Testis (tissue), 2 donors: ENCODE data around the gene GPATCH1.

Experiments
- POLR2A ChIP-seq: fragments of 450-650 bp; IDR thresholded peaks from one replicate; pipeline ENCODE4 v1.6.1; 2017; ENCODE audit warnings: antibody characterized with exemption, mild to moderate bottlenecking, moderate library complexity
- TF ChIP-seq, protein P1 (sequence below), 3 experiments: fragments of 450-650 bp in 2 of 3; fragments of 200-600 bp in 1 of 3; sonication (generic) in 1 of 3; IDR thresholded peaks; one replicate each; pipeline ENCODE4 v1.5.1; 2016 to 2019; ENCODE audit warnings: antibody characterized with exemption in 3 of 3, mild to moderate bottlenecking in 2 of 3, moderate library complexity in 1 of 3

DNA sequence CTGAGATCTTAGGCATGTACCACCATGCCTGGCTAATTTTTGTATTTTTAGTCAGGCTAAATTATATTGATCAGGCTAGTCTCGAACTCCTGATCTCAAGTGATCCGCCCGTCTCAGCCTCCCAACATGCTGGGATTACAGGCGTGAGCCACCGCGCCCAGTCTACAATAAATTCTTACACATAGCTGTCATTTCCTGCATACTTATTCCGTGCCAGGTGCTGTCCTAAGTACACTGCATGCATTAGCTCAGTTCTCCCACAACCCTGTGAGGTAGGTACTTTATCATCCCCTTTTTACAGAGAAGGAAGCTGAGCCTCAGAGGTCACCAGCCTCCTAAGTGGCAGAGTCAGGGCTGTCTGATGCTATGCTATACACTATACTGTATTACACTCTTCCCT lies 9.1 kb upstream of the GPATCH1 start:
- TF ChIP-seq, protein P1, sequence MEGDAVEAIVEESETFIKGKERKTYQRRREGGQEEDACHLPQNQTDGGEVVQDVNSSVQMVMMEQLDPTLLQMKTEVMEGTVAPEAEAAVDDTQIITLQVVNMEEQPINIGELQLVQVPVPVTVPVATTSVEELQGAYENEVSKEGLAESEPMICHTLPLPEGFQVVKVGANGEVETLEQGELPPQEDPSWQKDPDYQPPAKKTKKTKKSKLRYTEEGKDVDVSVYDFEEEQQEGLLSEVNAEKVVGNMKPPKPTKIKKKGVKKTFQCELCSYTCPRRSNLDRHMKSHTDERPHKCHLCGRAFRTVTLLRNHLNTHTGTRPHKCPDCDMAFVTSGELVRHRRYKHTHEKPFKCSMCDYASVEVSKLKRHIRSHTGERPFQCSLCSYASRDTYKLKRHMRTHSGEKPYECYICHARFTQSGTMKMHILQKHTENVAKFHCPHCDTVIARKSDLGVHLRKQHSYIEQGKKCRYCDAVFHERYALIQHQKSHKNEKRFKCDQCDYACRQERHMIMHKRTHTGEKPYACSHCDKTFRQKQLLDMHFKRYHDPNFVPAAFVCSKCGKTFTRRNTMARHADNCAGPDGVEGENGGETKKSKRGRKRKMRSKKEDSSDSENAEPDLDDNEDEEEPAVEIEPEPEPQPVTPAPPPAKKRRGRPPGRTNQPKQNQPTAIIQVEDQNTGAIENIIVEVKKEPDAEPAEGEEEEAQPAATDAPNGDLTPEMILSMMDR (IDR thresholded peaks at IDR 0.05): no peak
- TF ChIP-seq POLR2A: no peak
